Prostate gland (tissue), 2 donors: ENCODE measurements around the gene ARMCX4.

Source experiments
- CTCF ChIP-seq, 4 experiments: fragments of 200-600 bp in 2 of 4; fragments of 450-650 bp in 2 of 4; sonication (generic) in 2 of 4; IDR thresholded peaks; 1 replicate in 3 of 4; 2 replicates in 1 of 4; pipeline ENCODE4 v1.5.1; 2016 to 2019; ENCODE audit warnings: antibody characterized with exemption in 4 of 4, mild to moderate bottlenecking in 2 of 4, moderate library complexity in 2 of 4
- POLR2A ChIP-seq: fragments of 450-650 bp; IDR thresholded peaks from one replicate; pipeline ENCODE4 v1.6.1; 2016; ENCODE audit warnings: antibody characterized with exemption, mild to moderate bottlenecking

GRCh38 chrX:101449279-101449678 lies 36.0 kb upstream of the ARMCX4 start:
- TF ChIP-seq CTCF (IDR thresholded peaks at IDR 0.05) (no peak), POLR2A (no peak)
